Stimulated activated CD4-positive, alpha-beta T cell treated with anti-CD3 and anti-CD28 coated beads, TNF-alpha, amount 100 ng/mL, for 24 hours (primary cell): ENCODE measurements around the gene SPECC1L.

ENCODE experiments used
- DNase-seq, 3 experiments: peaks; one replicate each; pipeline ENCODE4 v3.0.0-alpha.2; 2020; ENCODE audit warnings: low read depth in 3 of 3

SPECC1L gene

DNA sequence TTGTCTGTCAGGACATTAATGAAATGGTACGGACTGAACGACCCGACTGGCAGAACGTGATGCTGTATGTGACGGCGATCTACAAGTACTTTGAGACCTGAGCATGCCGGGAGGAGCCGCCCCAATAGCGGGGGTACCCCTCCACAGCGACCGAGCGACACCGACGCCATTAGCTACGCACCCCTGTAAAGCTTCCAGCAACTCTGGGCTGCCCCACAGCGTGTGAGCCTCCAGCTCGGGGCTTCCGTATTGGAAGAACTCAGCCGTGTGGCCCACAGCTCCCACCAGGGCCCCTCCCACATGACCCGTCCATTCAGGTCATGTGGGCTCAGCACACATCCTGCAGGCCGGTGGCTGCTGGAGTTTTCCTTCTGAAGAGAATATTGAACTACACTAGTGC, 143.9 kb downstream of the SPECC1L start:
- no peak for DNase-seq

GRCh38 chr22:24414984-24415945, 144.6 kb downstream of the SPECC1L start:
- DNase-seq, result no peak

GRCh38 chr22:24416095-24416494, 145.5 kb downstream of the SPECC1L start:
- no peak for DNase-seq

- no peak for DNase-seq
Observed at GRCh38 chr22:24416611-24417010, 146.0 kb downstream of the SPECC1L start.

- no peak for DNase-seq
Observed at GRCh38 chr22:24417200-24417599, 146.6 kb downstream of the SPECC1L start.

DNA sequence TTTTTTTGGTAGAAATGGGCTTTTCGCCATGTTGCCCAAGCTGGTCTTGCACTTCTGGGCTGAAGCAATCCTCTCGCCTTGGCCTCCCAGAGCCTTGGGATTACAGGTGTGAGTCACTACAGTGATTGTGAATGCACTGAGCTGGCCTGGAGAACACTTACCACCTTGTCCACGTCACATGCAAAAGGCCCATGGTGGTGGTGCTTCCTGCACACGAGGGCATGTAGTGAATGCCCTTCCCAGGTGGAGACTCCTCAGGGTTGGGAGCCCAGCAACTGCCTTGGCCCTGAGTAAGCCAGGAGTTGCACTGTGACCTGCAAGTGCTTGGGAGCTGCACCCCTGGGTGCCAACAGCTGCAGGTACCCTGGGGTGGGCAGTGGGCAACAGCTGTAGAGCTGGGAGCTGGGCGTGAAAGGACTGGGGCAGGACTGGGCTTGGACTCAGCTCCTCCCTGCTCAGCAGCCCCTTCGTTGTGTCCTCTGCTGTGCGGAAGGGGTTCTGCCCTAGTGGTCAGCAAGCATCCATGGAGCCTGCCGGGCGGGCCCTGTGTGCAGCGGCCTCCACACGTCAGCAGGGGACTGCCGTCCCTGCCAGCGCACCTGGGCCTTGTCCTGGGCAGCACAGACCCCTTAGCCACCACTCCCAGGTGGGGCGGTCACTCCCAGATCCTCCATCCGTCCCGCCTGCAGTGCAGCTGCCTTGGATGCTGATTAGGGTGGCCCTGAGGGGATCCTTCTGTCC, 147.4 kb downstream of the SPECC1L start:
- DNase-seq, result no peak

DNA sequence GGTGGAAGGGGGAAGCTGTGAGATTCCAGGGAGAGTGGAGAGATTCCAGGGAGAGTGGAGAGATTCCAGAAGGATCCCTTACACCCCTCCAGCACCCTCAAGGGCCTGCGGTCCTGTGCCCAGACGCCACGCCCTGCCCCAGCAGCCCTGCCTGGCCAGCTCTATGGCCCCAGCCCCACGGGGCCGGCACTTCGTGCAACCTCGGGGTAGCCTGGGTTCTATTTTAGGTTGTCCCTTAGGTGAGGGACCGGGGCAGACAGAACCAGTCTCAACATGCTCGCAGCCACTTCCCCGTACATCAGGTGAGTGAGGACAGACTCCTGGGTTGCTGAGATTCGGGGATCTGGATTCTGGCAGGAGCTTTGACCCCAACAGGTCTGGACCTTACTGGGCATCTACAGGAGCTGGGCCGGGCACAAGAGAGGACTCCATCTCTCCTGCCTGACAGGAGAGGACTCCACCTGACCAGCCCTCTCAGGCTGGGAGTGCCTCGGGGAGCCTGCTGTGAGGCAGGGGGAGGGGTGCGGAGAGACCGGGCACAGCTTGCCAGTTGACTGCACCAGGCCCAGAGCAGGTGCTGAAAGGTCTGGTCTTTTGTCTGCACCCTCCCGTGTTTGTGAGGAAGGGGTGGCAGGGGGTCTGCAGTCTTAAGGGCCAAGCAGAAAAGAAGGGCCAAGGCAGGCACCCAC, 148.3 kb downstream of the SPECC1L start:
- DNase-seq, result no peak

GRCh38 chr22:24419475-24419850, 148.8 kb downstream of the SPECC1L start:
- no peak for DNase-seq

DNA sequence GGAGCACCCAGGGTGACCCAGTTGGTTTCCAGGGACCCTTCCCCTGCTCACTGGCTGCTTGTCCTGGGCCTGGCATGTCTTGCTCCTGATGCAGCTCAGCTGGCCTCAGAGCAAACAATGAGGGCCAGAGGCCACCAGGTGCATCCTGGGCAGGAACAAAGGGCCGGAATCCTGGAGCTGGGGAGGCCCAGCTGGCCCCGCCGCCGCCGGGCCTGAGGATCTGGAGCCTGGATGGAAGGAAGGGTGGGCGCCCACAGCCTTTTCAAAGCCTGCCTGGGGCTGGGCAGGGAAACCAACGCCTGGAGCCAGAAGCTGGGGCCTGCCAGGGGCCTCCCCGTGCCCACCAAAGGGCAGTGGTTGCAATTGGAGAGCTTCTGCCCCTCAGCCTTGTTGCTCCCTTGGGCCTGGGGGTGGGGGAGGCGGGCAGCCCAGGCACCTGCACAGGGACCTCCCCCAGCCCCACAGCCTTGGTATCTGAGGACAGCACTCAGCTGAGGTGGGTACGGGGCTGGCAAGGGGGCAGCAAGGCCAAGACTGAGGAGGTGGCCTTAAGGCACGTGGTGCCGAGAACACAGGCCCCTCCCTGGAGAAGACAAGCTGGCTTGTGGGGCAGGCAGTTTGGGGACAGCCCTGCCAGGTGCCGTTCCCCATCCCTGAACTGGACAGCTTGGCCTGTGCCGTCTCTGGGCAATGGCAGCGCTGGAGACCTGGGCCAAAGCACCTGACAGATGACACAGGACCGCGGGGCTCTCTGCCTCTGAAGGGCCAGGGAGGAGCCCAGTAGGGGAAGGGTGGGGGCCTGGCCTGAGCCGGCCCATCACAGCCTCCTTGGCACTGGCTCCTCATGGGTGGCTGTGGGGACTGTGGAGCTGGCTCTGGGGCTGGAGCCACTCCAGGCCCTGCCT, 149.7 kb downstream of the SPECC1L start:
- DNase-seq, result no peak

- no peak for DNase-seq
Observed at GRCh38 chr22:24420977-24421343, 150.3 kb downstream of the SPECC1L start.

DNA sequence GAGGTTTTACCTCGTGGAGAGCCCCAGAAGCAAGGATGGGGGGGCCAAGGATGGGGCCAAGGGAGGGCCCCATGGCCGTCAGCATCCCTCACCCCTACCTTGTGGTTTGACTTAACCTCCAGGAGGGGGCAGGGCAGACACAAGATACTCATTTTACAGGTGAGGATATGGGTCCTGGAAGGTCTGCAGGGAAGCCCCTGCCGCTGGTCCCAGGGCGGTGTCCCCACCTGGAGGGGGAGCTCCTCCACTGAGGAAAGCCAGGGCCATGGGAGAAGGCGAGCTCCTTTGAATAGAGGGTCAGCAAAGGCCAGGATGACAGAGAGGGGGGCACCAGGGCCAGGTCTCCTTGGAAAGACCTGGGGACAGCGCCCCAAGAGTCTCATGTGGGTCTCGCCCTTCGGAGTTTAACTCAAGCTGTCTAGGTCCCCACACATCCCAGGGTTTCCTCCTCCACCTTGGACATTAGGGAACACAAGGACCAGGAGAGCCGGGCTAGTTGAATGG, 150.8 kb downstream of the SPECC1L start:
- DNase-seq, result no peak

DNA sequence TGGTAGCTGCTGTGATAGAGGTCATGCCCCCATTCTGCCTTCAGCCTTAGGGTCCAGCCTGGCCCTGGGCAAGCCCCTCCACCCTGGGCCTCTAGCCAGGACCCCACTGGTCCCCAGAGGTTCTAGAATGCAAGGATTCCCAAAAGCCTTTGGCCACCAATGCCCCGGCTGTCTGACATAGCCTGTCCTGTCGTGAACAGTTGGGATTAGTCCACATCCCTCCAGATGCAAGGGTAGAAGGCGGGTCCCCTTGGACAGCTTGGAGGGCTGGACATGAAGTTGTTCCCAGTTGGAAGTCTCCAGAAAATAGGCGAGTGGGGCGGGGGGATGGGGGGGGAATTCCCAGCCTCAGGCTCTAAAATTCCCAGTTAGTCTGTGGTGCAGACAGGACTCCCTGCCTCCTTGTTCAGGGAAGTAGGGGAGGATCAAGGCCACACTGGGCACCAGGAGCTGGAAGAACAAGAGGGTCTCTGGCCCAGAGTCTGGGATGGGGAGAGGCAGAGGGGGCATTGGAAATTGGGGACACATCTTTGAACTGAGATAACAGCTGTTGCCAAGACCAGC, 151.6 kb downstream of the SPECC1L start:
- no peak for DNase-seq

GRCh38 chr22:24423519-24424000, 152.9 kb downstream of the SPECC1L start:
- DNase-seq, result peak; percentile 38 to 63 (median 41)

DNA sequence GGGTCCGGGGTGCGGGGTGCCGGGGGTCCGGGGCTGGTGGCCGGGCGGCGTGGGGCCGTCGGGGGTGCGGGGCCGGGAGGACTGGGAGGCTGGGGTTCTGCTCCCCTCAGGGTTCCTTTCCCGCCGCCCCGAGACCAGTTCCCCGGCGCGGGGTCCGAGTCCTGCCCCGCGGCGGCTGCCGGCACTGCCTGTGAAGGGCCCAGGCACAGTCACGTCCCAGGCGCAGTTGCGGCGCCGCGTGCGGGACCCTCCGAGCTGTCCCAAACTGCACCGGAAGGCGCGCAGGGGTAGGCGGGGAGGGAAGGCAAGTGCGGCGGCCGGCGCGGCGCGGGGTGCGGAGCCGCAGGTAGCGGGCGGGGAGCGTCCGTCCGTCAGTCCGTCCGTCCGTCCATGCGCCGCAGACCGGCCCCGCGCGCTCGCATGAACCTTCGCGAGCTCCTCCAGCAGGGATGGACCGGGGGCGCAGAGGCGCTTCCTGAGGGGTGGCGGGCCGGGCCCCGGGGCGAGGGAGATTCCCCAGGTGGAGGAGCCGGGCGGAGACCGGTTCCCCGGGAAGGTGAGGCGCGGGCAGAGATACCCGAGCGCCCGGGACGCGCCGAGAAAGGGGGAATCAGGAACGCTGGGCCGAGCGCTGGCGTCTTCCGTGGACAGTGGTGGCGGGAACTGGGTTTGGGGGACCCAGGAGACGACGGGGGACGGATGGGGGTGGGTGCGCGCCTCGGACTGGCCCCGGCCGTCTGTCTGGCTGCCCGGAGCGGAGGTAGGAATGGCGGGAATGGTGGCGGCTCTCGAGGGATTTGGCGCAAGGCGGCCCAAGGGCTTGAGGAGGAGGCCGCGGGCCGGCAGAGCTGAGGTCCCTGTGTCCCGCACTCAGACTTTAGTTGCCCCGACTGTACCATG, 153.6 kb downstream of the SPECC1L start:
- DNase-seq, result peak in 2 of 3 experiments; percentile 28 to 46

GRCh38 chr22:24424901-24425775, 154.5 kb downstream of the SPECC1L start:
- no peak for DNase-seq

- no peak for DNase-seq
Observed at GRCh38 chr22:24426436-24426835, 155.8 kb downstream of the SPECC1L start.

DNA sequence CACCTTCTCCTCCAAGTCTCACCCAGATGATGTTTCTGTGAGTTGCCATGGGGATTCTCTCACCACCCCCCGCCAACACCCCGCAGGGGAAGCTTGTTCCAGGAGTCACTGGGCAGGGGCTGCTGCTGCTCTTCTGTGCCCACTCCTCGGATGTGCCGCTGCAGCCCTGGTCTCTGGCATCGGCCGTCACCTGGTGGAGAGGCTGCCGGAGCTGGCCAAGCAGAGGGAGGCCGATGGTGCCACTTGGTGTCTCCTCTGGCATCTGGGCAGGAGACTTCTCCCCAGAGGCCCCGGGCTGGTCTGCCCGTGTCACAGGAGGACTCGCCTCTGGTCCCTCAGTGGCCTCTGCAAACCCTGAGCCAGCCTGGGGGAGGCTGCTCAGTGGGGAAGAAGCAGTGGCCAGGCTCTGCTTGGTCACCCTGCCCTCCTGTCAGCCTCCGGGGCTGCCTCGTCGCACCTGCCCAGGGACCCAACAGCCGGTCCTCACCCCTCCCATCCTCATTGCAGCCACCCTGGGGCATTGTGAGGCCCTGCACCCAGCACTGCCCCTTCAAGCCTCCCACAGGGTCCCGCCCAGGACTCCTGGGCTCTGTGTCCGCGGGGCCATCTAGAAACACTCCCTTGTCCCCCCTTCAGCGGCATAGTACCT, 156.3 kb downstream of the SPECC1L start:
- no peak for DNase-seq
